SK-N-SH (cell line): ENCODE data around the gene LRRC34. TPM values are rescaled to one million over a fixed set of nuclear protein-coding genes. Genes with fewer than 3 reads are reported as not detected.

ENCODE experiments used
- CTCF ChIA-PET: fragments of 300-600, 350-600 bp; formaldehyde crosslinking; extraction: SDS; loops from one replicate; lab custom pipeline; 2021; lab: Yijun Ruan, JAX
- POLR2A ChIA-PET: fragments of 350-600 bp; sonication (Branson Sonifier 250); formaldehyde crosslinking; extraction: SDS; loops from one replicate; lab custom pipeline; 2020; ENCODE audit warnings: antibody characterized with exemption, inconsistent platforms; lab: Yijun Ruan, JAX
- DNase-seq: peaks from one replicate; pipeline ENCODE4 v3.0.0; 2012
- H2AFZ ChIP-seq: fragments of 200-600 bp; sonication (generic); 2 replicates; pipeline ENCODE4 v1.8.1; 2016; ENCODE audit warnings: antibody characterized with exemption, mild to moderate bottlenecking, low read depth
- H3F3A ChIP-seq: fragments of 200-600 bp; sonication (generic); replicated peaks from 2 replicates; pipeline ENCODE3; 2016; ENCODE audit warnings: antibody characterized with exemption, mild to moderate bottlenecking; ENCODE audit not compliant: insufficient read depth
- H3K27ac ChIP-seq, 2 experiments: fragments of 200-500 bp in 1 of 2; fragments of 200-600 bp in 1 of 2; sonication (Bioruptor generic) in 1 of 2; sonication (generic), shearing (Covaris generic) in 1 of 2; 2 replicates each; pipeline versions ENCODE4 v1.5.1 to v1.6.1; 2014 to 2016; ENCODE audit warnings: low read depth in 2 of 2, inconsistent platforms in 1 of 2, low read length in 1 of 2, mild to moderate bottlenecking in 1 of 2, mixed read lengths in 1 of 2
- H3K27me3 ChIP-seq: fragments of 200-600 bp; sonication (generic), shearing (Covaris generic); 2 replicates; pipeline ENCODE4 v1.6.1; 2016; ENCODE audit warnings: mixed run types; ENCODE audit not compliant: insufficient read depth
- H3K36me3 ChIP-seq, 2 experiments: fragments of 200-500 bp in 1 of 2; fragments of 200-600 bp in 1 of 2; sonication (Bioruptor generic) in 1 of 2; sonication (generic) in 1 of 2; replicated peaks in 1 of 2; 2 replicates each; pipeline versions ENCODE3 to v1.5.1; 2014 to 2016; ENCODE audit warnings: low read length in 1 of 2, mild to moderate bottlenecking in 1 of 2; ENCODE audit not compliant: insufficient read depth in 2 of 2, control insufficient read depth in 1 of 2
- H3K4me1 ChIP-seq, 2 experiments: fragments of 200-500 bp in 1 of 2; fragments of 200-600 bp in 1 of 2; sonication (Bioruptor generic) in 1 of 2; sonication (generic), shearing (Covaris generic) in 1 of 2; 2 replicates each; pipeline versions ENCODE4 v1.5.1 to v1.6.1; 2014 to 2016; ENCODE audit warnings: low read depth in 1 of 2, low read length in 1 of 2, mixed run types in 1 of 2; ENCODE audit not compliant: insufficient read depth in 2 of 2, control insufficient read depth in 1 of 2
- H3K4me2 ChIP-seq: fragments of 200-600 bp; sonication (generic), shearing (Covaris generic); 2 replicates; pipeline ENCODE4 v1.6.1; 2017; ENCODE audit warnings: mixed run types
- H3K4me3 ChIP-seq, 2 experiments: fragments of 200-500 bp in 1 of 2; fragments of 200-600 bp in 1 of 2; sonication (Bioruptor generic) in 1 of 2; sonication (generic), shearing (Covaris generic) in 1 of 2; 2 replicates each; pipeline versions ENCODE4 v1.5.1 to v1.8.1; 2014 to 2016; ENCODE audit warnings: low read depth in 2 of 2, inconsistent platforms in 1 of 2, low read length in 1 of 2, mild to moderate bottlenecking in 1 of 2, mixed read lengths in 1 of 2, moderate library complexity in 1 of 2
- H3K79me2 ChIP-seq: fragments of 200-600 bp; sonication (generic); 2 replicates; pipeline ENCODE4 v1.8.1; 2017; ENCODE audit warnings: mild to moderate bottlenecking; ENCODE audit not compliant: insufficient read depth
- H3K9ac ChIP-seq: fragments of 200-600 bp; sonication (generic); 2 replicates; pipeline ENCODE4 v1.6.1; 2017; ENCODE audit warnings: mixed run types
- H3K9me2 ChIP-seq: fragments of 200-600 bp; sonication (generic); 2 replicates; pipeline ENCODE4 v1.6.1; 2017; ENCODE audit warnings: mixed run types
- H3K9me3 ChIP-seq: fragments of 200-600 bp; sonication (generic); 2 replicates; pipeline ENCODE4 v1.6.1; 2017; ENCODE audit warnings: mixed run types, mild to moderate bottlenecking, moderate library complexity
- H4K20me1 ChIP-seq: fragments of 200-600 bp; sonication (generic); 2 replicates; pipeline ENCODE4 v1.6.1; 2017; ENCODE audit warnings: mild to moderate bottlenecking, mixed run types; ENCODE audit not compliant: insufficient read depth
- CHD2 ChIP-seq: fragments of 150-350 bp; IDR thresholded peaks from 2 replicates; pipeline ENCODE4 v1.6.1; 2018; ENCODE audit warnings: low read length; ENCODE audit not compliant: partially characterized antibody
- EZH2phosphoT487 ChIP-seq: fragments of 200-600 bp; sonication (generic); IDR thresholded peaks from 2 replicates; pipeline ENCODE4 v1.6.1; 2017; ENCODE audit warnings: low read depth, mixed run types, mild to moderate bottlenecking, antibody characterized with exemption, moderate library complexity, borderline replicate concordance
- FOXM1 ChIP-seq: IDR thresholded peaks from 2 replicates; pipeline ENCODE4 v1.4.0; 2012; ENCODE audit warnings: low read depth, mild to moderate bottlenecking
- GATA2 ChIP-seq: sonication (generic); formaldehyde crosslinking; IDR thresholded peaks from 2 replicates; pipeline ENCODE4 v1.5.0; 2020; ENCODE audit warnings: mild to moderate bottlenecking, missing genetic modification reagents
- RAD21 ChIP-seq: IDR thresholded peaks from 2 replicates; pipeline ENCODE4 v1.6.1; 2012; ENCODE audit warnings: mild to moderate bottlenecking, low read length
- TAF1 ChIP-seq: IDR thresholded peaks from 2 replicates; pipeline ENCODE4 v1.6.1; 2012; ENCODE audit warnings: low read depth, mild to moderate bottlenecking, low read length, moderate library complexity, borderline replicate concordance
- TCF12 ChIP-seq: IDR thresholded peaks from 2 replicates; pipeline ENCODE4 v1.4.0; 2012
- TEAD4 ChIP-seq: IDR thresholded peaks from 2 replicates; pipeline ENCODE4 v1.4.0; 2012; ENCODE audit warnings: mild to moderate bottlenecking, borderline replicate concordance; ENCODE audit not compliant: insufficient read depth
- WGBS: methylation state at CpG from one replicate; pipeline ENCODE4 v1.1.6; 2017; ENCODE audit warnings: low lambda C conversion rate; 5-methylcytosine and 5-hydroxymethylcytosine counted together
- polyA plus RNA-seq, 3 experiments: library from polyadenylated mRNA; depleted of rRNA; stranded (reverse); fragments of >200 nt; gene quantifications; 2 replicates each; pipeline ENCODE4 v1.2.3, GENCODE V29; 2012
- TF ChIP-seq, protein P1 (sequence below): fragments of 200-600 bp; sonication (generic); IDR thresholded peaks from 2 replicates; pipeline ENCODE4 v1.6.1; 2017; ENCODE audit warnings: antibody characterized with exemption, mild to moderate bottlenecking, moderate library complexity
- TF ChIP-seq, protein P2 (sequence below): IDR thresholded peaks from 2 replicates; pipeline ENCODE4 v1.6.1; 2012; ENCODE audit warnings: mild to moderate bottlenecking, low read depth, low read length, moderate library complexity
- TF ChIP-seq, protein P3 (sequence below): IDR thresholded peaks from 2 replicates; pipeline ENCODE4 v1.4.0; 2012; ENCODE audit warnings: low read depth, borderline replicate concordance
- TF ChIP-seq, protein P4 (sequence below): fragments of 150-350 bp; IDR thresholded peaks from 2 replicates; pipeline ENCODE4 v1.6.1; 2017; ENCODE audit warnings: antibody characterized with exemption, low read length, low read depth, borderline replicate concordance

LRRC34 gene
- polyA plus RNA-seq, 1 of the 3 experiments (the other 2 are of a cell fraction), result 1.6 TPM

DNA sequence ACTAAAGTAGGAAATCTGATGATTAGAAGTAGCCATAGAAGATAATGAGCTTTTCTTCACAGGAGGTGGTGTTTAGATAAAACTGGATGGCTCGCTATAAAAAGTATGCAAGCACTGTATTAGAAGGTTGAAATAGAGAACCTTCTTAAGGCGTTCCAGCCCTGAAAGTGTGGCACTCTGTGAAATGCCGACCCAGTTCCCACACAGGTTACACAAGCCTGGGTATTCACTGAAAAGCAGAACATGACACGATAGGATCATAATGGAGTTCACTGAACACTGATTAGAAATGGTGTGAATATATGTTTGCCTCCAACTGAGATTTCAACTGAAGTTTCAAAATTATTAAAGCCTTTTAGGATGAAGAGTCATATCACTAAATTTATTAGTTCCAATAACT is 15.0 kb upstream of the LRRC34 start (continued):
- TF ChIP-seq TEAD4, result no peak
- TF ChIP-seq TAF1, result no peak
- no peak for TF ChIP-seq FOXM1

DNA sequence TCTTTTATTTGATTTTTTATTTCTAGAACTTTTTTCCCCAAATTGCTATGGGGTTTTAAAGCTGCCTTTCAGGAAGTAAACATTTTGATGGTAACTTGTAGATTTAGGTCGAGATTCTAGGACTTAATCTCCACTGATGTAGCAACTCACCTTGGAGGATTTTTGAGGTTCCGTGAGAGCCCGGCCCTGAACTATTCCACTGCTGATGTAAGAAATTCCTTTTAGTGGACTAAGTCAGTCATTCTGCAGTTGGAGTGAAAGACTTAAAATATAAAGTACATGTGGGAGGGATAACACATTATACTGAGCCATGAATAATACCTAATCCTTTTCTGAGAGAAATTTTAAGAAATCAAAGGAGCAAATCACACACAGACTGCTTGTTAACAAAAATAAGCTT is 12.6 kb upstream of the LRRC34 start:
- Histone ChIP-seq H3K9me2 (no peaks in the 10 kb centered on the region), H3F3A (no peaks in the 10 kb centered on the region), H2AFZ (no peak overlapping the region), H3K27me3 (no peaks in the 10 kb centered on the region), H3K36me3 (no peaks in the 10 kb centered on the region), H3K27ac (no peak overlapping the region), H3K9me3 (no peaks in the 10 kb centered on the region; the same call in 1 of the 2 replicates), H3K9ac (no peak overlapping the region), H3K4me3 (no peak overlapping the region), H4K20me1 (no peaks in the 10 kb centered on the region), H3K4me2 (no peak overlapping the region), H3K79me2 (no peaks in the 10 kb centered on the region), H3K4me1 (no peaks in the 10 kb centered on the region; a peak in 1 of 4 replicates)
- CTCF ChIA-PET, result no interaction called here
- DNase-seq, result no peak
- POLR2A ChIA-PET, result no interaction called here
- TF ChIP-seq GATA2 (no peak), TCF12 (no peak), RAD21 (no peak), CHD2 (no peak), EZH2phosphoT487 (no peak)
- TF ChIP-seq, protein P1, sequence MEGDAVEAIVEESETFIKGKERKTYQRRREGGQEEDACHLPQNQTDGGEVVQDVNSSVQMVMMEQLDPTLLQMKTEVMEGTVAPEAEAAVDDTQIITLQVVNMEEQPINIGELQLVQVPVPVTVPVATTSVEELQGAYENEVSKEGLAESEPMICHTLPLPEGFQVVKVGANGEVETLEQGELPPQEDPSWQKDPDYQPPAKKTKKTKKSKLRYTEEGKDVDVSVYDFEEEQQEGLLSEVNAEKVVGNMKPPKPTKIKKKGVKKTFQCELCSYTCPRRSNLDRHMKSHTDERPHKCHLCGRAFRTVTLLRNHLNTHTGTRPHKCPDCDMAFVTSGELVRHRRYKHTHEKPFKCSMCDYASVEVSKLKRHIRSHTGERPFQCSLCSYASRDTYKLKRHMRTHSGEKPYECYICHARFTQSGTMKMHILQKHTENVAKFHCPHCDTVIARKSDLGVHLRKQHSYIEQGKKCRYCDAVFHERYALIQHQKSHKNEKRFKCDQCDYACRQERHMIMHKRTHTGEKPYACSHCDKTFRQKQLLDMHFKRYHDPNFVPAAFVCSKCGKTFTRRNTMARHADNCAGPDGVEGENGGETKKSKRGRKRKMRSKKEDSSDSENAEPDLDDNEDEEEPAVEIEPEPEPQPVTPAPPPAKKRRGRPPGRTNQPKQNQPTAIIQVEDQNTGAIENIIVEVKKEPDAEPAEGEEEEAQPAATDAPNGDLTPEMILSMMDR, result no peak
- TF ChIP-seq, protein P2, sequence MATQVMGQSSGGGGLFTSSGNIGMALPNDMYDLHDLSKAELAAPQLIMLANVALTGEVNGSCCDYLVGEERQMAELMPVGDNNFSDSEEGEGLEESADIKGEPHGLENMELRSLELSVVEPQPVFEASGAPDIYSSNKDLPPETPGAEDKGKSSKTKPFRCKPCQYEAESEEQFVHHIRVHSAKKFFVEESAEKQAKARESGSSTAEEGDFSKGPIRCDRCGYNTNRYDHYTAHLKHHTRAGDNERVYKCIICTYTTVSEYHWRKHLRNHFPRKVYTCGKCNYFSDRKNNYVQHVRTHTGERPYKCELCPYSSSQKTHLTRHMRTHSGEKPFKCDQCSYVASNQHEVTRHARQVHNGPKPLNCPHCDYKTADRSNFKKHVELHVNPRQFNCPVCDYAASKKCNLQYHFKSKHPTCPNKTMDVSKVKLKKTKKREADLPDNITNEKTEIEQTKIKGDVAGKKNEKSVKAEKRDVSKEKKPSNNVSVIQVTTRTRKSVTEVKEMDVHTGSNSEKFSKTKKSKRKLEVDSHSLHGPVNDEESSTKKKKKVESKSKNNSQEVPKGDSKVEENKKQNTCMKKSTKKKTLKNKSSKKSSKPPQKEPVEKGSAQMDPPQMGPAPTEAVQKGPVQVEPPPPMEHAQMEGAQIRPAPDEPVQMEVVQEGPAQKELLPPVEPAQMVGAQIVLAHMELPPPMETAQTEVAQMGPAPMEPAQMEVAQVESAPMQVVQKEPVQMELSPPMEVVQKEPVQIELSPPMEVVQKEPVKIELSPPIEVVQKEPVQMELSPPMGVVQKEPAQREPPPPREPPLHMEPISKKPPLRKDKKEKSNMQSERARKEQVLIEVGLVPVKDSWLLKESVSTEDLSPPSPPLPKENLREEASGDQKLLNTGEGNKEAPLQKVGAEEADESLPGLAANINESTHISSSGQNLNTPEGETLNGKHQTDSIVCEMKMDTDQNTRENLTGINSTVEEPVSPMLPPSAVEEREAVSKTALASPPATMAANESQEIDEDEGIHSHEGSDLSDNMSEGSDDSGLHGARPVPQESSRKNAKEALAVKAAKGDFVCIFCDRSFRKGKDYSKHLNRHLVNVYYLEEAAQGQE, result no peak
- TF ChIP-seq, protein P3, sequence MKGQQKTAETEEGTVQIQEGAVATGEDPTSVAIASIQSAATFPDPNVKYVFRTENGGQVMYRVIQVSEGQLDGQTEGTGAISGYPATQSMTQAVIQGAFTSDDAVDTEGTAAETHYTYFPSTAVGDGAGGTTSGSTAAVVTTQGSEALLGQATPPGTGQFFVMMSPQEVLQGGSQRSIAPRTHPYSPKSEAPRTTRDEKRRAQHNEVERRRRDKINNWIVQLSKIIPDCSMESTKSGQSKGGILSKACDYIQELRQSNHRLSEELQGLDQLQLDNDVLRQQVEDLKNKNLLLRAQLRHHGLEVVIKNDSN, result no peak
- TF ChIP-seq, protein P4, sequence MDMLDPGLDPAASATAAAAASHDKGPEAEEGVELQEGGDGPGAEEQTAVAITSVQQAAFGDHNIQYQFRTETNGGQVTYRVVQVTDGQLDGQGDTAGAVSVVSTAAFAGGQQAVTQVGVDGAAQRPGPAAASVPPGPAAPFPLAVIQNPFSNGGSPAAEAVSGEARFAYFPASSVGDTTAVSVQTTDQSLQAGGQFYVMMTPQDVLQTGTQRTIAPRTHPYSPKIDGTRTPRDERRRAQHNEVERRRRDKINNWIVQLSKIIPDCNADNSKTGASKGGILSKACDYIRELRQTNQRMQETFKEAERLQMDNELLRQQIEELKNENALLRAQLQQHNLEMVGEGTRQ, result no peak
- 67% methylated on average over 3 of the region's 3 CpGs for WGBS
